HG03045 (cell line): Measurements from ENCODE around the gene NINJ2.

Experiments used
- ATAC-seq: cut with Tn5 transposase; IDR thresholded peaks from one replicate; pipeline ENCODE4 v1.9.1; 2021; ENCODE audit warnings: mild to moderate bottlenecking, moderate library complexity; ENCODE audit not compliant: unreplicated experiment

The NINJ2 gene

DNA sequence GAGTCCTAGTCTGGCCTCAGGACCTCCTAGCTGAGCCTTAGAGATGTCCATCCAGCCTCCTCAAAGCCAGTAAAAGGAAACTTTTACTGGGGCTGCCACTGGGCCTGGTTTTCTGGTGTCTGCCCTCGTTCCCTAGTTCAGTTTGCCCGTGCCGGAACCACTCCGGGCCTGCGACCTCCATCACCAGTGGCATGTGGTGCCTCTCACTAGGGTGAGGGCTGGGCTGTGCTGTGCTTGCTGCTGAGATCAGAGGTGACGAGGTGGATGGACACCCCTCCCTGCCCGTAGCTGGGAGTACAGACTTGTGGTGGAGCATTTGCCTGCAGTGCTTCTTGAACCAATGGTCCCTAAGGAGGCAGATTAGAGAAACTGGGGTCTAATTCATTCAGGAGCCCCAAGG lies 127.8 kb downstream of the NINJ2 start:
- ATAC-seq: no peak

GRCh38 chr12:534216-534615 lies 129.0 kb downstream of the NINJ2 start:
- no peak for ATAC-seq

GRCh38 chr12:533718-534117 lies 129.5 kb downstream of the NINJ2 start:
- ATAC-seq: no peak

GRCh38 chr12:532908-533565 lies 130.2 kb downstream of the NINJ2 start:
- ATAC-seq: no peak

DNA sequence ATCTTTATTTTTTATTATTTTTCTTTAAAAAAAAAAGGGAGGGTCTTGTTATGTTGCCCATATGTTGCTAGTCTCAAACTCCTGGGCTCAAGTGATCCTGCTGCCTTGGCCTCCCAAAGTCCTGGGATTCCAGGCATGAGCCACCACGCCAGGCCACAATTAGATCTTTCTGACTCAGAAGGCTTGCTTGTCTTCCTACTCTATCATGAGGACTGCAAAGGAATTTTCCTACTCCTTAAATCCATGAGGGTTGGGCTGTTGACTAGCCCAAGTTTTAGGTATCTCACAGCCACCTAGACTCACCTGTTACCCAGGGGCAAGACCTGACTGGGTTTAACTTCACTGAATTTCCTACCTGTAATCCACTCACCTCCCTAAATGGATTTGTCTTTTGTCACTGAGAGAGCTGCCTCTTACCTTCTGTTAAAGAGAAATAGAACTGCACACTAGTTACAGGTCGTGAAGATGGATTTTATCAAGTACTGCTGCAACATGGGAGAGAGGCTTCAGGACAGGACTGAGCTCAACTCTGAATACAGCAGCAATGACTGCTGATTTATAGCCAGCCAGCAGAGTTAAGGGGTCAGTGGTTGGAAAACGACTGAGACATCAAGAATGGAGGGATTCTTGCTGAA lies 131.2 kb downstream of the NINJ2 start:
- ATAC-seq: no peak

GRCh38 chr12:530821-531220 lies 132.4 kb downstream of the NINJ2 start:
- no peak for ATAC-seq

- ATAC-seq: no peak
Observed at GRCh38 chr12:530308-530707, 132.9 kb downstream of the NINJ2 start.

- ATAC-seq: no peak
Observed at GRCh38 chr12:527729-528128, 135.5 kb downstream of the NINJ2 start.

DNA sequence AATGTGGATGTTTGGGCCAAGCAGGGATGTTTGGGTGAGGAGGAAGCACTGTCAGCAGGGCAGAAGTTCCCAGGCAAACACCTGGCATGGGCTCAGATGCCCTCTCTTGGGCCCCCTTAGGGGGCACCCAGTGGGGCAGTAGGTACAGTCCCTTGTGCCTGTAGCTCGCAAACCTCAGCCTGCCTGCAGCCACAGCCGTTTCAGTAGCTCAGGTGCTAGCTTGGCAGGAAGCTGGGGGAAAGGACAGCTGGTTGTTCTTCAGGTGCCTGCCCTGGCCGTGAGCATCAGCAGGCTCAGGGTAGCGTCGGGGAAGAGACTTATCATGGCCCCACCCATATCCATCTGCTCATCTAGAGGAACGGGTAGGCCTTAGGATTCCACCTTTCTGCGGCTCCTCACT lies 136.0 kb downstream of the NINJ2 start:
- no peak for ATAC-seq

- no peak for ATAC-seq
Observed at GRCh38 chr12:526089-526488, 137.2 kb downstream of the NINJ2 start.

GRCh38 chr12:524167-524951 lies 138.9 kb downstream of the NINJ2 start:
- no peak for ATAC-seq

- ATAC-seq: no peak
Observed at GRCh38 chr12:522692-523378, 140.4 kb downstream of the NINJ2 start.

DNA sequence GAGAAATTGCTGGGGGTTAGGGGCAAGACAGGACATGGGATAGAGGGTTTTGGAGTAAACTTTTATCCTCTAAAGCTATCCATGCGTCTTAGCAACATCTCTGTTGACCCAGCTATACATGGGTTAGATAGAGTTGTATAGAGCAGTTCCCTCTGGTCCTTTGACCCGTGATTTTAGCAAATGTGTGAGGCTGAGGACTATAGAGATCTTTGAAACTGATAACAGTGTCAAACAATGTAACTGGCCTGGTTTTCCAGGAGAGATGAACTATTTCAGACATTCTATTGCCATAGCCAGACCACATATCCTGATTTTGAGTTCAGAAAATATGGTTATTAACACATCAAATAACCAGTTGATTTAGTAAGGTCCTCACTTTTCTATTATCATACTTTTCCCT lies 143.1 kb downstream of the NINJ2 start:
- ATAC-seq: no peak

- ATAC-seq: no peak
Observed at GRCh38 chr12:517538-517937, 145.7 kb downstream of the NINJ2 start.
